Activated gamma-delta T cell (primary cell): ENCODE results near the gene SHMT1.
"Not testable (repeated sequence)": the region's sequence is repeated elsewhere in the genome, so short reads cannot be mapped to it uniquely, and the experiment has no call there.

Experiments
- DNase-seq: peaks from one replicate; lab custom pipeline; 2025; lab: John Stamatoyannopoulos, UW

The SHMT1 gene

DNA sequence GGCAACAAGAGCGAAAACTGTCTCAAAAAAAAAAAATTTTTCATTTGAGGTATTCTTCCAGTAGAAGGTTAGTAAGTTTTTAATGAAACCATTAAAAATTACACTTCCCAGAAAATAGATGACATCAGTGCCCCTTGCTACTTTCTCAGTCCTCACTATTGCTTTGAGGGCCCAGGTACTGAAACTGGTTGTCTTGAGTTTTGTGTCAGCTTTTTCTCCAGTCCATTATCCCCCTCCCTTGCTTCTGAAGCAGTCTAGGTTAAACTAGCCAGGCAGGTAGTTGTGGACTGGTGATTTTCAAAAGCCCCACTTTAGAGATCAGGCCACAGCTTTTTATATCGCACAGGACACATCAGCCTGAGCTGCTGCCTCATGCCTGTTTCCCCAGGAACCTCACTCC lies 37.3 kb downstream of the SHMT1 start:
- no peak for DNase-seq

GRCh38 chr17:18324140-18325050 lies 39.0 kb downstream of the SHMT1 start:
- DNase-seq = no peak

DNA sequence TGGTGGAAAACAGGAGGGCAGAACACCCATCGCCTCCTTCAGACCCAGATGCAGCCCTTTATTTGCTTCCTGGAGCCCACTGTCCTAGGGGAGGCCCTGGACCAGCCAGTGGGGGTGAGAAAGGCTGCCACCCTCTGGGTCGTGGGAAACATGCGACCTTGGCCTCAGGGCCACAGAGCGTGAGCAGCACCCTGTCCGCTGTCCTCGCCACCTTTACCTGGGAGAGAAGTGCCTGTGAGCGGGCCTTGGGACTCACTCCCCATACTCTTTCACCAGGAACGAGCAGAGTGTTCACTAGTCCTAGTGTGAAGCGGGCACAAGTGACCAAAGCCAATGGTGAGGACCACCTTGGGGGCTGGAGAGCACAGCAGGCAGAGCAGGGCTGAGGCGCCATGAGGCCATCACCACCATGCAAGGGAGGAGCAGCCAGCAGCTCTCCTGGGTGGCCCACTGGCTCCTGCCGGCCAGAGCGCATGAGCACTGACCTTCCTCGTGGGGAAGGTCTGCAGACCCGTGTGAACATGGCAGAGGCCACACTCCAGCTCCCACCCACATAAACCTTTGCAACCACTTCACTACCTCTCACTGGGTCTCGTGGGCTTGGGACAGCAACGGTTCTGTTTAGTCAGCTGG lies 39.7 kb downstream of the SHMT1 start:
- DNase-seq = no peak

- no peak for DNase-seq
Observed at GRCh38 chr17:18323007-18323406, 40.3 kb downstream of the SHMT1 start.

DNA sequence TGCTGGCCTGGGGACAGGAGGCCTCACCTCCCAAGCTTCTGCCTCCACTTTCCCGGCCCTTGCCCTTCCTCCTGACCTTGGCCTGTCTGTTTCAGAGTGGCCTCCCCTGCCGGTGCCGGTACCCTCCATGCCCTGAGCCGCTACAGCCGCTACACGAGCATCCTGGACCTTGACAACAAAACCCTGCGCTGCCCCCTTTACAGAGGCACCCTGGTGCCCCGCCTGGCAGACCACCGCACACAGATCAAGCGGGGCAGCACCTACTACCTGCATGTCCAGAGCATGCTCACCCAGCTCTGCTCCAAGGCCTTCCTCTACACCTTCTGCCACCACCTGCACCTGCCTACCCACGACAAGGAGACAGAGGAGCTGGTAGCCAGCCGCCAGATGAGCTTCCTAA lies 40.8 kb downstream of the SHMT1 start:
- DNase-seq = no peak

DNA sequence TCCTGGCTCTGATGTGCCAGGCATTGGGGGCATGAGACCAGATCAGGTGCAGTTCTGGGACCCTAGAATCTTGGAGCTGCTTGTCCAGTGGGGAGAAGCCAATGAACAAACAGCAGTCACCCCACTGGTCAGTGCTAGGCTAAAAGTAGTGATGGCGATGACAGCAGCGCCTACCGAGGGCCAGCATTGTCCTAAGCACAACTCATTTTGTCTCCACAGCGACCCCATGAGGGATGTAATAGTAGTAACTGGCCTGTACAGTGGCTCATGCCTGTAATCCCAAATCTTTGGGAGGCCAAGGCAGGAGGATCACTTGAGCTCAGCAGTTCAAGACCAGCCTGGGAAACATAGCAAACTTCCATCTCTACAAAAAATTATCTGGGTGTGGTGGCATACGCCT lies 42.0 kb downstream of the SHMT1 start:
- DNase-seq = no peak

DNA sequence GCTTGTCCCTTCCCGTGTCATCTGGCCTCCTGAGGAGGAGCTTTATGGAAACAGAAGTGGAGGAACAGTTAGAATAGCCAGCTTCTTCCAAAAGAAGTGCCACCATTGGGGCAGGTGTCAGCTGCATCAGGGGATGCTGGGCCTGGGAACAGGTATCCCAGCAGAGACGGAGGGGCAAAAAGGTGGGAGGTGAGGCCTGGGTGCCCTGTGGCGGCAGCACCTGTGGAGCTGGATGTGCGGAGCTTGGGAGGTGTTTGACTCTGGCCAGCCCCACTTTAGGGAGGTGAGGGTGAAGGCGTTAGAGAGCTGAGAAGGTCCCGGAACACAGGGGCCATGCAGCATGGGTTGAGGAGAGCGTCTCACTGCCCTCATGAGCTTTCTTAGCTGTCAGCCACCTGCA lies 43.0 kb downstream of the SHMT1 start:
- DNase-seq = no peak

GRCh38 chr17:18319604-18320256 lies 43.6 kb downstream of the SHMT1 start:
- DNase-seq = no peak

DNA sequence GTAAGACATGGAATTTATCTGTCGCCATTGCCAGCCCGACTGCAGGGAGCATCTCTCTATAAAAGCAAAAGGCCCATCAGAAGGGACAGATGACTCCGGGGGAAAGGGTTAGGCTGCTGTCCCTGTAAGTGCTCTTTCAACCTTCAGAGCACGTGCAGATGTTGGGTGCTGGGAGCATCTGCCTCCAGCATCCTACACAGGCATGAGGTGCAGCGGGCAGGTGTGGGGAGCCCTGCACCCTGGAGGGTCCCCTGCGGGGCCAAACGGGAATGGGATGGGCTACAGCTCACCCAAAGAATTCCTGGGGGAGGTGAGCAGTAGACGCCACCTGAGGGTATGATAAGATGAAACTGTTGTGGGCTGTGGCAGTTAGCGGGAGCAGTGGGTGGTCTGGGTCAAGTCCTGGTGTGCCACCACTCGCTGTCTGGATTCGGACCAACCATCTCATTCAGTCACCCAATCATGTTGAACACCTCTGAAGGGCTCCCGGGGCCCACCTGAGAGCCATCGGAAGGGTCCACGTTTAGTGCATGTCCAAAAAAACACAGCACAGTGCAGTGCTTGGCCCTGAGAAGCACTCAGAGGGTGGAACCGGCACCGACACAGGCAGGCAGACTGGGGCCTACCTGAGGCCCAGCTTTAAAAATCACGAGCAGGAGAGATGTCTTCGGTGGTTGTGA lies 44.4 kb downstream of the SHMT1 start:
- no peak for DNase-seq

DNA sequence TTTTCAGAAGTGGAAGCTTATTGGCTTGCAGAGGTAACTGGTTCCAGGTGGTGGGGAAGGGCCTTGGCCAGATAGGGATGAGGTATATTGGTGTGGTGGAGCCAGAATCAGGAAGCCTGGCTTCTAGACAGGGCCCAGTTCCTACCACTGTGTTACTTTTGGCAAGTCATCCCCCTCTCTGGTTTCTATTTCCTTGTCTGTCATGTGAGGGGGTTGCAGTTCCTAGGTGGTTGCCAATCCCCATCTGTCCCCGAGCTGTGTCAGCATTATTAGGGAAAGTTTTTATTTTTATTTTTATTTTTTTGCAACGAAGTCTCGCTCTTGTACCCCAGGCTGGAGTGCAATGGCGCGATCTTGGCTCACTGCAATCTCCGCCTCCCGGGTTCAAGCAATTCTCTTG lies 45.2 kb downstream of the SHMT1 start:
- no peak for DNase-seq

GRCh38 chr17:18315961-18316360 lies 47.4 kb downstream of the SHMT1 start:
- no peak for DNase-seq

DNA sequence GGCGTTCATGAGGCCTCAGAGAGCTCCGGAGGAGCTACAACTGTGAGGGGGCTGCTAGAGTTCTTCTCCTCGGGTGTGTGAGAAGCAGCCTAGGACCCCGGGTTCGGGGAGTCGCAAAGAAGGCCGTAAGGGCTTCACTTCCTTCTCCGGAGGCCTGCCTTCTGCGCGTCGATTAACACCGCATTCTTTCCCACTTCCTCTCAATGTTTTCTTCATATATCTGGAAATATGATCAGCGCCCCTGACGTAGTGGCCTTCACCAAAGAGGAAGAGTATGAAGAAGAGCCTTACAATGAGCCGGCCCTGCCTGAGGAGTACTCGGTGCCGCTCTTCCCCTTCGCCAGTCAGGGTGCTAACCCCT lies 47.8 kb downstream of the SHMT1 start:
- DNase-seq = no peak

- peak; percentile 91 for DNase-seq
Observed at GRCh38 chr17:18314731-18315561, 48.4 kb downstream of the SHMT1 start, which contains the start of the genes SMCR8 and TOP3A. SMCR8 (plus strand) TSS chr17:18315293; CDS start chr17:18315790, 497 bp downstream. TOP3A (minus strand) TSS chr17:18314994; CDS start chr17:18314778, 216 bp downstream.

GRCh38 chr17:18314059-18314730 lies 49.2 kb downstream of the SHMT1 start:
- DNase-seq = no peak

DNA sequence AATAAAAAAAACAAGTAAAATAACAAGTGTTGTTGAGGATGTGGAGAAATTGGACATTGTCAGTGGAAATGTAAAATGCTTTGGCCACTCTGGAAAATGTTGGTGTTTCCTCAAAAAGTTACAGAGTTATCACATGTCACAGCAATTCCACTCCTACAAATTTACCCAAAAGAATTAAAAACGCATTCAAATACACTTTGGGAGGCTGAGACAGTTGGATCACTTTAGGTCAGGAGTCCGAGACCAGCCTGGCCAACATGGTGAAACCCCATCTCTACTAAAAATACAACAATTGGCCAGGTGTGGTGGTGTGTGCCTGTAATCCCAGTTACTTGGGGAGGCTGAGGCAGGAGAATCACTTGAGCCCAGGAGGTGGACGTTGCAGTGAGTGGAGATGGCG lies 54.1 kb downstream of the SHMT1 start:
- DNase-seq = no peak

DNA sequence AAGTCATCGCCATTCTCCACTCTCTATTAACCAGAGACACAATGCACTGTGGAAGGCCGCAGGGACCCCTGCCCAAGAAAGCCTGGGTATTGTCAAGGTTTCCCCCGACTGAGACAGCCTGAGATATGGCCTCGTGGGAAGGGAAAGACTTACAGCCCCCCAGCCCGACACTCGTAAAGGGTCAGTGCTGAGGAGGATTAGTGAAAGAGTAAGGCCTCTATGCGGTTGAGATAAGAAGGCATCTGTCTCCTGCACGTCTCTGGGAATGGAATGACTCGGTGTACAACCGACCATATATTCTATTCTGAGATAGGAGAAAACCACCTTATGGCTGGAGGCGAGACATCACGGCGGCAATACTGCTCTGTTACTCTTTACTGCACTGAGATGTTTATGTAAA lies 60.1 kb downstream of the SHMT1 start:
- DNase-seq = not testable (repeated sequence)

- no peak for DNase-seq
Observed at GRCh38 chr17:18300725-18301480, 62.4 kb downstream of the SHMT1 start.

GRCh38 chr17:18298061-18298460 lies 65.3 kb downstream of the SHMT1 start:
- DNase-seq = not testable (repeated sequence)

DNA sequence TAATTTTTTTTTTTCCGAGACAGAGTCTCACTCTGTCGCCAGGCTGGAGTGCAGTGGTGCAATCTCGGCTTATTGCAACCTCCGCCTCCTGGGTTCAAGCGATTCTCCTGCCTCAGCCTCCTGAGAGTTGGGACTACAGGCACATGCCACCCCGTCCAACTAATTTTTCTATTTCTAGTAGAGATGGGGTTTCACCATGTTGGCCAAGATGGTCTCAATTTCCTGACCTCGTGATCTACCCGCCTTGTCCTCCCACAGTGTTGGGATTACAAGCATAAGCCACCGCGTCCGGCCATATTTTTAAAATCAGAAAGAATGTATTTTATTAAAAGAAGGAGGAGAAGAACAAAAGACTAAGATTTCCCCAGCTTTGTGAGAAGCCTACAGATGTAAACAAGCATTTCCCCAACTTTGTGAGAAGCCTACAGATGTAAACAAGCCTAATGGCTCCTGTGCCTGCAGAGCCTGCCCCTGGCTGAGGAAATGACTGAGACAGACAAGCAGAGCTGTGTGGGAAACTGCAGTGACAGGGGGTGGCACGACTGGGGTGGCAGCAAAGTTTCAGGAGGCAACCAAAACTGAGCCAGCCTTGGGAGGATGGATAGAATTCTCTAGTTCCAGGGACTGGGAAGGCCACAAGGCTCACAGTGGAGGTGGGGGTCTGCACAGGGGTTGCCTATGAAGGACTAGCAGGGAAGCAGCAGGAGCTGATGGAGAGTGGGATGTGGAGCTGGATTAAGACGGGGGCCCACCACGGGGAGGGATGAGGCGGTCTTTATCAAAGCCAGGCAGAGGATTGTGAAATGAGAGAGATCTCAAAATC lies 71.4 kb downstream of the SHMT1 start:
- no peak for DNase-seq
